Activated T-cell treated with anti-CD3 and anti-CD28 coated beads, Interleukin-2, amount 50 U/mL, for 72 hours (primary cell): ENCODE results near the gene EPS8L1. TPM values are rescaled to one million over a fixed set of nuclear protein-coding genes. Genes with fewer than 3 reads are reported as not detected.
"Not testable (repeated sequence)": the region's sequence is repeated elsewhere in the genome, so short reads cannot be mapped to it uniquely, and the experiment has no call there.

Source experiments
- ATAC-seq, 2 donors: fragments of 150-1000 bp; cut with Tn5 transposase; replicated peaks in 1 of 2; 2 replicates each; pipeline ENCODE4 v1.10.0; 2021; ENCODE audit warnings: moderate library complexity in 2 of 2, mild to moderate bottlenecking in 1 of 2
- DNase-seq, 2 donors: peaks; one replicate each; pipeline ENCODE4 v3.0.0; 2021 to 2022; ENCODE audit warnings: mixed read lengths in 1 of 2
- H3K27ac Mint-ChIP-seq: one replicate; pipeline ENCODE4 v1.8.0; 2022; ENCODE audit warnings: mild to moderate bottlenecking, moderate library complexity, mixed read lengths
- H3K27me3 Mint-ChIP-seq: one replicate; pipeline ENCODE4 v1.8.0; 2022; ENCODE audit warnings: low read depth, mixed read lengths
- H3K36me3 Mint-ChIP-seq, 2 donors: one replicate each; pipeline ENCODE4 v1.8.0; 2022; ENCODE audit warnings: mixed read lengths in 2 of 2, mild to moderate bottlenecking in 1 of 2; ENCODE audit not compliant: insufficient read depth in 2 of 2
- H3K4me1 Mint-ChIP-seq: one replicate; pipeline ENCODE4 v1.8.0; 2022; ENCODE audit warnings: low read depth, mixed read lengths
- H3K4me3 Mint-ChIP-seq, 2 donors: one replicate each; pipeline ENCODE4 v1.8.0; 2022; ENCODE audit warnings: mild to moderate bottlenecking in 2 of 2, mixed read lengths in 2 of 2, moderate library complexity in 2 of 2
- H3K9me3 Mint-ChIP-seq, 2 donors: one replicate each; pipeline ENCODE4 v1.8.0; 2022; ENCODE audit warnings: mixed read lengths in 2 of 2
- total RNA-seq, 2 donors: library from RNA; stranded (reverse); gene quantifications; one replicate each; pipeline ENCODE4 v1.2.3, GENCODE V29; 2022

The EPS8L1 gene
- 1 to 10 TPM; 3.8 to 5.3 TPM for total RNA-seq

DNA sequence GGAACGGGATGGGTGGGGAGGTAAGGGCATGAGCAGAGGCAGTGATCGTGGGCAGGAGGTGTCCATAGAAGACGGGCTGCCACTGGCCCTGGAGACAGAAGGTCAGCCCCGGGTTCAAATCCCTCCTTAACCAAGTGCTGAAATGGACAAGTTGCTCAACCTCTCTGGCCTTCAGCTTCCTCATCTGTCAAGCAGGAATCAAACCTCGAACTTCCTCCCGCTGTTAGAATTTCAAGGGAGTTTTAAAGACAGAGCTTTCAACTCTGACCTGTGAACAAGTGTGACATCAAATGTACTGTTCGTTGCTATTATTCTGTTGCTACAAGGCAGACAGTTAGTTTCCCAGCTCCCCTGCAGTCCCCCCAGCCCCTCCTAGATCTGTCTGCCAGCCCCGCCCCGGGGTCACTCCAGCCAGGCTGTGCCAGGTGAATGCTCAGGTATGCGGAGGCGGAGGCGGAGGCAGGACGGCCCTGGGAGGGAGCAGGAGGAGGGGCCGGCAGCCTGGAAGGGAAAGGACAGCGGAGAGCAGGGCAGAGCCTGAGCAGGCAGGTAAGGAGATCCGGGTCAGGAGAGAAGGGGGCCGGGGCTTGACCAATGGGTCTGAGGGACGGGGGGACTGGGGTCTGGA, at the start of gene EPS8L1:
TSS of gene EPS8L1 (plus strand) at position 499 of the 628 bp plus-strand sequence. CDS start 576 bp downstream, outside the sequence.
- ATAC-seq (no peak), DNase-seq (no peak)
- peaks cover 8% of the 10 kb centered on the region for H3K4me1 Mint-ChIP-seq
- peaks cover 2 to 4% of the 10 kb centered on the region in 2 donors for H3K9me3 Mint-ChIP-seq
- no peak within 1 kb of the TSS for H3K4me3 Mint-ChIP-seq
- no peak within 1 kb of the TSS for H3K27ac Mint-ChIP-seq
- peaks cover 0 to 2% of the 10 kb centered on the region in 2 donors for H3K36me3 Mint-ChIP-seq
- H3K27me3 Mint-ChIP-seq: peaks cover 39% of the 10 kb centered on the region

DNA sequence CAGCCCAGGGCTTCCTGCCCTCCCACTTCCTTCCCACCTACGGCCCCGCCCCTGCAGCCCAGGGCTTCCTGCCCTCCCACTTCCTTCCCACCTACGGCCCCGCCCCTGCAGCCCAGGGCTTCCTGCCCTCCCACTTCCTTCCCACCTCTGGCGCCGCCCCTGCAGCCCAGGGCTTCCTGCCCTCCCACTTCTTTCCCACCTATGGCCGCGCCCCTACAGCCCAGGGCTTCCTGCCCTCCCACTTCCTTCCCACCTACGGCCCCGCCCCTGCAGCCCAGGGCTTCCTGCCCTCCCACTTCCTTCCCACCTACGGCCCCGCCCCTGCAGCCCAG, 48.6 kb upstream of the EPS8L1 start:
- not testable (repeated sequence) for H3K27me3 Mint-ChIP-seq, H3K4me3 Mint-ChIP-seq, DNase-seq, H3K4me1 Mint-ChIP-seq, H3K27ac Mint-ChIP-seq, ATAC-seq
- peaks cover 5 to 15% of the 10 kb centered on the region in 2 donors for H3K9me3 Mint-ChIP-seq
- H3K36me3 Mint-ChIP-seq: peaks cover 8 to 11% of the 10 kb centered on the region in 2 donors

DNA sequence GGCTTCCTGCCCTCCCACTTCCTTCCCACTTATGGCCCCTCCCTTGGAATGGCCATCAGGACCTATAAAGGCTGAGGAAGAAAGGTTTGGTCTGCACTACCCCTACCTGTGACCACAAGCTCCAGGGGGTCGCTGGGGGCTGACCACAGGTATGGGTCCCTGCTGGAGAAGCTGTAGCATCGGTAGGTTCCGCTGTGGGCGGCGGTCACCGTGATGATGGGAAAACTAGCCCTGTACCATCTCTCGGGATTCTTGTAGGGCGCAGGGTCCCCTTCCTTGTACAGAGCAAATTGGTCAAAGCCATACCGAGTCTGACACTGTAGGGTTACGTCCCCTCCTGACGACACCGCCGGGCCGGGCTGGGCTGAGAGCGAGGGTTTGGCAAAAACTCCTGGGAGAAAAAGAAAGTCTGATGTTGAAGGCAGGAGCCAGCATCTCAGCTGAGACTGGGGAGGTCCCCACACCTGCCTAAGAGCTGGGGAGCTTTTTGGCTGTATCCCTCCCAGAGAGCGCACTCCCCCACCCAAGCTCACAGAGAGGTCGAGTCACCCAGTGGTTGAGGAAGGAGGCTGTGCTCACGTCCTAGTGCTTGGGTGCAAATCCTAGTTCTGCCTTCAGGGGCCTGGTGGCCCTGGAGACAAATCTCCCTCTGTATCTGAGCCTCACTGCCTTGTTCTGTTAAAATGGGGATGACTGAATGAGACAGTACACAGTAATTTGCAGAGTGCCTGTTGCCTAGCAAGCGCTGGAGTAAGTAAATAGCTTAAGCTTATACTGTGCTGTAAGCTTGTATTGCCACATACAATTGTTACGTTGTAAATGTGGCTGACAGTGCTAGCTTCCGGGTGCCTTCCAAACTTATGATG, 48.0 kb upstream of the EPS8L1 start:
- no peak for ATAC-seq
- peaks cover 5 to 7% of the 10 kb centered on the region in 2 donors for H3K36me3 Mint-ChIP-seq
- H3K27ac Mint-ChIP-seq: no peak overlapping the region
- peaks cover 5 to 13% of the 10 kb centered on the region in 2 donors for H3K9me3 Mint-ChIP-seq
- H3K4me1 Mint-ChIP-seq: no peaks in the 10 kb centered on the region
- no peak for DNase-seq
- no peak overlapping the region for H3K4me3 Mint-ChIP-seq
- no peaks in the 10 kb centered on the region for H3K27me3 Mint-ChIP-seq

DNA sequence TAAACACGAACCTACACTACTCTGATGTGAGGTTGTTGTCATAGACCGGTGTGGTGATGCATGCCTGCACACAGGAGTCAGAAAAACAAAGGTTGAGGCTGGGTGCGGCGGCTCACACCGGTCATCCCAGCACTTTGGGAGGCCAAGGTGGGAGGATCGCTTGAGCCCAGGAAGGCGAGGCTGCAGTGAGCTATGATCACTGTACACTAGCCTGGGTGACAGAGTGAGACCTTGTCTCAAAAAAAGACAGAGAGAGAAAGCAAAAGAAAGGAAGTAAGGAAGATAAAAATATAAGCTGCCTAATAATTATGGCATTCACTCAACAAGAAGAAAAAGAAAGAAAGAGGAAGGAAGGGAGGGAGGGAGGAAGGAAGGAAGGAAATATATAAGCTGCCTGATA, 46.9 kb upstream of the EPS8L1 start:
- Mint-ChIP-seq H3K27me3 (no peaks in the 10 kb centered on the region), H3K27ac (no peak overlapping the region), H3K4me3 (no peak overlapping the region), H3K9me3 (peaks cover 5 to 8% of the 10 kb centered on the region in 2 donors), H3K36me3 (peaks cover 5 to 7% of the 10 kb centered on the region in 2 donors), H3K4me1 (no peaks in the 10 kb centered on the region)
- DNase-seq: no peak
- ATAC-seq: no peak

DNA sequence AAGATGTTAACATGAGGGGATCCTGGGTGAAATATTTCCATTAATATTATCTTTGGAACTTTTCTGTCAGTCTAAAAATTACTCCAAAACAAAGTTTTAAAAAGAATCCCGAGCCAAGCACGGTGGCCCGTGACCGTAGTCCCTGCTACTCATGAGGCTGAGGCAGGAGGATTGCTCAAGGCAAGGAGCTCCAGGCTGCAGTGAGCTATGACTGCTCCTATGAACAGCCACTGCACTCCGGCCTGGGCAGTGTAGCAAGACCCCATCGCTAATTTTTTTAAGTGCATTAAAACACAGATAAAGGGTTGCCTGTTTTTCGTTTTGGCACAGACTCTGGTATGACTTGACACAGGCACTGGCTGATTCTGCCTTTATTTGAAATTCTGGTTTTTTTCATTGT, 44.5 kb upstream of the EPS8L1 start:
- Mint-ChIP-seq H3K36me3 (peaks cover 2 to 3% of the 10 kb centered on the region in 2 donors), H3K4me3 (no peak overlapping the region), H3K4me1 (no peaks in the 10 kb centered on the region), H3K27ac (no peak overlapping the region), H3K9me3 (peaks cover 2 to 3% of the 10 kb centered on the region in 2 donors), H3K27me3 (no peaks in the 10 kb centered on the region)
- DNase-seq (no peak), ATAC-seq (no peak)

DNA sequence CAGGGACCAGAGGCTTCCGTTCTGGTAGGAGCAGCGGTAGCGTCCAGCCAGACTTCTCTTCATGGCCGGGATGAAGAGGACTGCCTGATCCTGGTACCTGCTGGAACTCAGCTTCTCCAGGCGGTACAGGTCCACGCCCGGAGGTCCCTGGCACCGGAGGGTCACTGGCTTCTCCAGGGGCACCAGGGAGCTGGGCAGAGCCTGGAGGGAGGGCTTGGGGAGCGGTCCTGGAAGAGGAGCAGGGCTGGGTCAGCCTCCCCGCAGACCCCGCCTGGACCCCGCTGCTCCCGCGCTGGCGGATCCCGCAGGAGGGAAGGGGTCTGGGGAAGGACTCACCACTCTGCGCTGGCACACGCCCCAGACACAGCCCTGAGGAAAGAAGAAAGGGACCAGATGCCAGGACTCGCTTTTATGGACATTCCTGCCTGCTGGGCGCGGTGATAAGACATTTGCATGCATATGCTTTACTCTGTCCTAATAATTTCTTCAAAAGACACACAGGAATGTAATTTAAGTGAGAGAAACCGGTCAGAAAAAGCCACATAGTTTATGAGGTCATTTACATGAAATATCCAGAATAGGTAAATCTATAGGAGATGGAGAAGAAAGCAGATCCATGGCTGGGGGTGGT, 43.4 kb upstream of the EPS8L1 start:
- no peaks in the 10 kb centered on the region for H3K36me3 Mint-ChIP-seq
- H3K9me3 Mint-ChIP-seq: no peaks in the 10 kb centered on the region
- no peak overlapping the region for H3K4me3 Mint-ChIP-seq
- ATAC-seq (no peak), DNase-seq (no peak)
- H3K27ac Mint-ChIP-seq: no peak overlapping the region
- no peaks in the 10 kb centered on the region for H3K27me3 Mint-ChIP-seq
- H3K4me1 Mint-ChIP-seq: no peaks in the 10 kb centered on the region

DNA sequence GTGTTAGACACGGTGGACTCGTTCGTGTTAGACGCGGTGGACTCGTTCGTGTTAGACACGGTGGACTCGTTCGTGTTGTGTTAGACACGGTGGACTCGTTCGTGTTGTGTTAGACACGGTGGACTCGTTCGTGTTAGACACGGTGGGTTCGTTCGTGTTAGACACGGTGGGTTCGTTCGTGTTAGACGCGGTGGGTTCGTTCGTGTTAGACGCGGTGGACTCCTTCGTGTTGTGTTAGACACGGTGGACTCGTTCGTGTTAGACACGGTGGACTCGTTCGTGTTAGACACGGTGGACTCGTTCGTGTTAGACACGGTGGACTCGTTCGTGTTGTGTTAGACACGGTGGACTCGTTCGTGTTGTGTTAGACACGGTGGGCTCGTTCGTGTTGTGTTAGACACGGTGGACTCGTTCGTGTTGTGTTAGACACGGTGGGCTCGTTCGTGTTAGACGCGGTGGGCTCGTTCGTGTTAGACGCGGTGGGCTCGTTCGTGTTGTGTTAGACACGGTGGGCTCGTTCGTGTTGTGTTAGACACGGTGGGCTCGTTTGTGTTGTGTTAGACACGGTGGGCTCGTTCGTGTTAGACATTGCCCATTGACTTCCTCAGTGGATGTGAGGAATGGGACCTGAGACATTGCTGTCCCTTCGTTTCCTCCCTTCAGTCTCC, 42.6 kb upstream of the EPS8L1 start:
- H3K4me3 Mint-ChIP-seq, ATAC-seq, DNase-seq, H3K27ac Mint-ChIP-seq, H3K27me3 Mint-ChIP-seq, H3K4me1 Mint-ChIP-seq, H3K9me3 Mint-ChIP-seq, H3K36me3 Mint-ChIP-seq: not testable (repeated sequence)

DNA sequence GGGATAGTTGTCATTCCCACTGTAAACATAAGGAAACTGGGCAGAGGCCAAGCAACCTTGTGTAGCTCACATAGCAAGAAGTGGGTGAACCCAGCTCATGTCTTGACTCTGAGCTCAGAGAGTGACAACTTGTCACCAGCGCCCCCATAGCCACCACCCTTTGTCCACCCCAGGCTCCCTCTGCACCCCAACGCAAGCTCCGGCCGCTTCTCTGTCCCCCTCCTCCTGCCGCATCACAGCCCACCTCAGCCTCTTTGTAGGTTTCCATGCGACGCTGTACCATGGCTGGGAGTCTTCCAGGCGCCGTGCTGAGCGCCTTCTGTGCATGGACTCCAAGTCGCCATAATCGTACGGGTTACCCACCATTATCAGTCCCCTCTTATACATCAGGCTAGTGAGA, 40.9 kb upstream of the EPS8L1 start:
- H3K27me3 Mint-ChIP-seq: no peaks in the 10 kb centered on the region
- DNase-seq: no peak
- H3K36me3 Mint-ChIP-seq: no peaks in the 10 kb centered on the region
- H3K4me1 Mint-ChIP-seq: no peaks in the 10 kb centered on the region
- no peaks in the 10 kb centered on the region for H3K9me3 Mint-ChIP-seq
- no peak overlapping the region for H3K4me3 Mint-ChIP-seq
- no peak for ATAC-seq
- H3K27ac Mint-ChIP-seq: no peak overlapping the region

DNA sequence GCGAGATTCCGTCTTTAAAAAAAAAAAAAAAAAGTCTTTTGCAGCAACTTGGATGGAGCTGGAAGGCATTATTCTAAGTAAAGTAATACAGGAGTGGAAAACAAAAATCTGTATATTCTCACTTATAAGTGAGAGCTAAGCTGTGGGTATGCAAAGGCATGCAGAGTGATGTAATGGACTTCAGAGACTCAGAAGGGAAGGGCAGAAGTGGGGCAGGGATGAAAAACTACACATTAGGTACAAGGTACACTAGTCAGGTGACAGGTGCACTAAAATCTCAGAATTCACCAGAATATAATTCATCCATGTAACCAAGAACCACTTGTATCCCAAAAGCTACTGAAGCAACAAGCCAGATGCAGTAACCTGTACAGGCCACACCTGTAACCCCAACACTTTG, 39.6 kb upstream of the EPS8L1 start:
- Mint-ChIP-seq H3K4me1 (peaks cover under 1% of the 10 kb centered on the region), H3K36me3 (no peaks in the 10 kb centered on the region), H3K27me3 (no peaks in the 10 kb centered on the region), H3K27ac (no peak overlapping the region), H3K4me3 (no peak overlapping the region), H3K9me3 (no peaks in the 10 kb centered on the region)
- ATAC-seq (no peak), DNase-seq (no peak)

DNA sequence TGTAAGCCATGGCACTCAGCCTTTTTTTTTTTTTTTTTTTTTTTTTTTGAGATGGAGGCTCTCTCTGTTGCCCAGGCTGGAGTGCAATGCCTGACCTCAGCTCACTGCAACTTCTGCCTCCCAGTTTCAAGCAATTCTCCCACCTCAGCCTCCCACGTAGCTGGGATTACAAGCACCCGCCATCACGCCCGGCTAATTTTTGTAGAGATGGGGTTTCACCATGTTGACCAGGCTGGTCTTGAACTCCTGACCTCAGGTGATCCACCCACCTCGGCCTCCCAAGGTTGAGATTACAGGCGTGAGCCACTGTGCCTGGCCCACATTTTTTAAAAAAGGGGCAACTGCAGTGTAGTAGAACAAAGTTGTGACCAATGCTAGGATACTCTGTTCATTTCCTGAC, 38.1 kb upstream of the EPS8L1 start:
- H3K9me3 Mint-ChIP-seq, ATAC-seq: not testable (repeated sequence)
- H3K4me1 Mint-ChIP-seq: peaks cover 16% of the 10 kb centered on the region

DNA sequence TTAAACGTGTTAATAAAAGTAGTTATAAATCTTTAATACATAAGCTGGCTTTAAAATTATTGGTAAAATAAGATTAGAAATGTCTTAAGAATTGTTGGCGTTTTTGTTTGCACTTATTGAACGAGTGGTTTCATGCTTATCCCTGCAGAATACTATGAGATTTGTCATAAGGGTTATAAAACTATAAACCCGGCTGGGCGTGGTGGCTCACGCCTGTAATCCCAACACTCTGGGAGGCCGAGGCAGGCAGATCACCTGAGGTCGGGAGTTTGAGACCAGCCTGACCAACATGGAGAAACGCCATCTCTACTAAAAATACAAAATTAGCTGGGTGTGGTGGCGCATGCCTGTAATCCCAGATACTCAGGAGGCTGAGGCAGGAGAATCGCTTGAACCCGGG, 35.0 kb upstream of the EPS8L1 start:
- DNase-seq, H3K36me3 Mint-ChIP-seq, ATAC-seq, H3K9me3 Mint-ChIP-seq, H3K27me3 Mint-ChIP-seq, H3K27ac Mint-ChIP-seq, H3K4me3 Mint-ChIP-seq: not testable (repeated sequence)
- H3K4me1 Mint-ChIP-seq: peaks cover 19% of the 10 kb centered on the region

More for the DNA sequence above, 38.1 kb upstream of the EPS8L1 start:
- H3K36me3 Mint-ChIP-seq, H3K4me3 Mint-ChIP-seq, H3K27ac Mint-ChIP-seq, DNase-seq, H3K27me3 Mint-ChIP-seq: not testable (repeated sequence)

DNA sequence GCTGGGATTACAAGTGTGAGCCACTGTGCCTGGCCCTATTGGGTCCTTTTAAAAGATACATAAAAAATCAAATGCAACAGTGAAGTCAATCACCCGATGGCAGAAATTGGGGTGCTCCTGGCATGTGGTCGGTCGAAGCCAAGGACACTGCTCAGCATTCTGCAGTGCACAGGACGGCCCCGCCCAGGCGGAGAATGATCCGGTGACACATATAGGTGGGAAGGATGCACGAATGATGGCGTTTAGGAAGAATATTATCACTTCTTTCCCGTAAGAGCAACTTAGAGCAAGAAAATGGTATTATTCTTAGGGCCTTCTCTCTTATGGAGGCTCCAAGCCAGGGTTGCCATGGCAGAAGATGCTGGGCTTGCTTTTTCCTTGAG, 34.4 kb upstream of the EPS8L1 start:
- H3K27me3 Mint-ChIP-seq: no peaks in the 10 kb centered on the region
- ATAC-seq: no peak
- H3K27ac Mint-ChIP-seq: no peak overlapping the region

More for the DNA sequence above, 34.4 kb upstream of the EPS8L1 start:
- no peak for DNase-seq
- Mint-ChIP-seq H3K9me3 (no peaks in the 10 kb centered on the region), H3K4me3 (peak overlapping the region; percentile 68 to 80), H3K36me3 (no peaks in the 10 kb centered on the region), H3K4me1 (peaks cover 19% of the 10 kb centered on the region)
